GM19043 (cell line): Measurements from ENCODE around the gene NPIPA3.
"Not testable (repeated sequence)": the region's sequence is repeated elsewhere in the genome, so short reads cannot be mapped to it uniquely, and the experiment has no call there.

Experiments
- ATAC-seq: cut with Tn5 transposase; IDR thresholded peaks from one replicate; pipeline ENCODE4 v1.9.1; 2021; ENCODE audit warnings: low read depth; ENCODE audit not compliant: unreplicated experiment

The NPIPA3 gene

GRCh38 chr16:14703156-14704011, at the start of gene NPIPA3:
NPIPA3 (plus strand) TSS chr16:14703411; CDS start chr16:14708944, 5,533 bp downstream.
- peak; percentile 98 for ATAC-seq

GRCh38 chr16:14658063-14658462, 45.1 kb upstream of the NPIPA3 start:
- ATAC-seq: peak; percentile 82

DNA sequence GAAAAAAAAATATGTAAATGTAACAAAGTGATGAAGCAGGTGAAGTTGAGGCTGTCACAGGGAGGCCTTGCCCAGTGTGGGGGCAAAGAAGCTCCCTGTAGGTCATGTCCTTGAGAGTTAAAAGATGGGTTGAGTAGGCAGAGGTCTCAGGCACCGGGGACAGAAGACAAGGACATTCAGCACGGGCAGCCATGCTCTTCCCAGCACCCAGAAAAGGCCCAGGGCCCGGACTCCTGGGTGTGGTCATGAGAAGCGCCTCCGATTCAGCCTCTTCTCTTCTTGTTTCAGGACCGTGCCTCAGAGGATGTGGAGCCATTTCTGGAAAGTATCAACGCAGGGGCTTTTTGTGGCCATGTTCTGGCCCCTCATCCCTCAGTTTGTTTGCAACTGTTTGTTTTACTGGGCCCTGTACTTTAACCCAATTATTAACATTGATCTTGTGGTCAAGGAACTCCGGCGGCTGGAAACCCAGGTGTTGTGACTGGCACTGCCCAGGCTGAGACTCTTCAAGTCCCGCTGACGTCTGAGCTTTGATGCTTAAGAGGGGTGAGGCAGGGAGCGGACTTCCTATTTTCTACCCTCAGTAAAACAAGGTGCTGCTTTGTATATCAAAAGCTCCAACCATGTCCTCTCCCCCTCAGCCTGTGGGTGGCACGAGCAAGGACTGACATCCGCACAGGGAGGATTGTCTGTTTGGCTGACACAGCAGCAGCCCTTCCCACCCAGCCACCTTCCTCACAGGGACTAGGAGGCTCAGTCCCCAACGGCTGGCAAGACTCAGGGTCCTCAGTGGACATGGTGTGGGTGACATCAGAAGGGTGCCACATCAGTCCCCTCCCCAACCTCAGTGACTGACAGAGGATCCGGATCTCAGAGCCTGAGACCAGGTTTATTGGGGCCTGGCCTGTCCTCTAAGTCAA, 35.6 kb upstream of the NPIPA3 start:
- no peak for ATAC-seq

DNA sequence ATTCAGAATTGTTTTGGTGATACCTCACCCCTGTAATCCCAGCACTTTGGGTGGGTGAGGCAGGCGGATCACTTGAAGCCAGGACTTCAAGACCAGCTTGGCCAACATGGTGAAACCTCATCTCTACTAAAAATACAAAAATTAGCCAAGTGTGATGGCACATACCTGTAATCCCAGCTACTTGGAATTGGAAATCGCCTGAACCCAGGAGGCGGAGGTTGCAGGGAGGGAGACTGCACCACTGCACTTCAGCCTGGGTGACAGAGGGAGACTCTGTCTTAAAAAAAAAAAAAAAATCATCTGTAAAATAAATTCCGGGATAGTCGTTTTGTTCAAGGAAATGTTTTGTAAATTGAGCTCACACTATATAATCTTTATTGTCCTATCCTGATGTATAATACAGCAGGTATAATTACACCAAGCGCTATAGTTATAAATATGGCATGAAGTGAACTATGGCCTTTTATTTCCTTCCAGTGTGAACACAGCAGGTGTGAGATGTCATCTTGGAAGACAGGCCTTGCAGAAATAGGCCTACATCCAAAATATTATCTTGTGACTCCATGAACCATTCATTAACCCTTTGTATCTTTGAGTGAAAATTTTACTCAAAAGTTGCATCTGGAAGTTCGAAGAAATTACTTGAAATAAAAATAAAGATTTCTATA, 34.5 kb upstream of the NPIPA3 start:
- no peak for ATAC-seq

DNA sequence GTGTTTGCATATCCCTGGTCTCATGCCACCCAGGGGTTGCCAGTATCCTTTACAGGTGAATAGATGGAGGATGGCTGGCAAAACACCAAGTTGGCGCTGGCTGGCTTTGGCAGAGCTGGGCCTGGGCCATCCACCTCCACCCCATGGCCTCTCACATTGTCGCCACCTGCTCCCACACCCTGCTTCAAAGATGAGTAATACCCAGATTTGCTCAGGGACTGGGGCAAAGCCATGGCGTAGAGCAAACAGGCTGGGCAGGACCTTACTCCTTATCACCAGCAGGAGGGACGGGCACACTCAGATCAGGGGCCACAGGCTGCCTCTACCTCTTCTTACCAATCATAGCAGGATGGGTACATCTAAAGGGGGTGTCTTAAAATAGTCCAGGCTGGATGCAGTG, 33.4 kb upstream of the NPIPA3 start:
- ATAC-seq: no peak

GRCh38 chr16:14672403-14672971, 30.7 kb upstream of the NPIPA3 start:
- no peak for ATAC-seq

DNA sequence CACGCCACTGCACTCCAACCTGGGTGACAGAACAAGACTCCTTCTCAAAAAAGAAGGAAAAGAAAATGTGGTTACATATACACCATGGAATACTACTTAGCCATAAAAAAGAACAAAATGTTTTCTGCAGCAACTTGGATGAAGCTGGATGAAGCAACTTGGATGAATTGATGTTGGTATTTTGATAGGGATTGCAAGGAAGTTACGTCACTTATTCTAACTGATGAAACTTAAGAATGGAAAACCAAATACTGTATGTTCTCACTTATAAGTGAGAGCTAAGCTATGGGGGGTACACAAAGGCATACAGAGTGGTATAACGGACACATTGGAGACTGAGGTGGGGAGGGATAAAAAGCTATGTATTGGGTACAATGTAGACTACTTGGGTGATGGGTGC, 26.6 kb upstream of the NPIPA3 start:
- no peak for ATAC-seq

GRCh38 chr16:14677627-14678026, 25.6 kb upstream of the NPIPA3 start:
- ATAC-seq: no peak

GRCh38 chr16:14678748-14679497, 24.3 kb upstream of the NPIPA3 start:
- ATAC-seq: no peak

- not testable (repeated sequence) for ATAC-seq
These were observed 22.8 kb upstream of the NPIPA3 start for GRCh38 chr16:14680396-14680795.

DNA sequence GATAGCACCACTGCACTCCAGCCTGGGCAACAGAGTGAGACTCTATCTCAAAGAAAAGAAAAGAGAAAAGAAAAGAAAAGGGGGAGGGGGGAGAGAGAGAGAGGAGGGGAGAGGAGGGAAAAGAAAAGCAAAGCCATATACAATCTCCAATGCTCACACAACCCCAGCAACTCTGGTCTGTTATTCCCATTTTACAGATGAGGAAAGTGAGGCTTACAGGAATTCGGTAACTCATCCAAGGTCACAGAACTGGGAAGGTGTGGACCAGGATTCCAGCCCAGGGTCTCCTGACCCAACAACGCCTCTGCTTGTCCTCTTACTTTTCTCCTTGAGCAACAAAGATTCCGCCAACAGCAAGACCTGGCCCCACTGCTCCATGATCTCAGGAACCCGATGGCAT, 22.1 kb upstream of the NPIPA3 start:
- ATAC-seq: no peak

GRCh38 chr16:14682121-14682520, 21.1 kb upstream of the NPIPA3 start:
- ATAC-seq: no peak

GRCh38 chr16:14685870-14686793, 17.1 kb upstream of the NPIPA3 start:
- ATAC-seq: not testable (repeated sequence)

DNA sequence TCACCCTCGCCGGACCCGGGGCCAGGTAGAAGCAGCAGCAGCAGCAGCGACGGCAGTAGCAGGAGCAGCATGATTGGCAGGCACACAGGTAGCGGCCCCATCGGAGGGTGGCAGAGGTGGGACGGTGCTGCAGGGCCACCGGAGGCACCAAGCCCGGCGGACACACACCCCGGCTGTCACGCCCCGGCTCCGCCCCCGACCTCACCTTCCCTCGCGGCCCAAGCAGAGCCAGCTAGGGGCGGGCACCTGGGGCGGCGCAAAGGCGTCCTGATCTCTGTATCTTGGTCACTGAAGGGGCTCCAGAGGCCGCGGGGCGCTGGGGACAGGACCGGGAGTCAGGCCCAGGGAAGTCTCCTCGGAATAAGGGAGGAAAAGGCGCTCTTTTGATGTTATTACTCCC, 9.1 kb upstream of the NPIPA3 start, which contains the start of gene PLA2G10:
PLA2G10 (minus strand) TSS at position 180 of the 400 bp plus-strand sequence; CDS start at position 101, 79 bp downstream.
- ATAC-seq: not testable (repeated sequence)

DNA sequence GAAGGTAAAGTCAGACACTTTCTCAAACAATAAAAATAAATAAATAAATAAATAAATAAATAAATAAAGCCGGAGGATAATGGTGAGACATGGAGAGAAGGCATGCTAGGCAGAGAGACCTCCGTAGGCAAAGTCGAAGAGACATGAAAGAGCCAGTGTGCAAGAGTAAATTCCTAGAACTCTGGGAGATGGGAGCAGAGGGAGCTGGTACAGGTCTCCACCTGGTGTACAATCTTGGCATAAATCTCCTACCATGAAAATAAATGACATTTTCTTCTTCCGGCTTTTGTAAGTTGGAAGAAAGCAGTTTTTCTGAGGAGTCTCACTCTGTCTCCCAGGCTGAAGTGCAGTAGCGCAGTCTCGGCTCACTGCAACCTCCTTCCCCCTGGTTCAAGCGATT, 1.4 kb upstream of the NPIPA3 start:
- not testable (repeated sequence) for ATAC-seq

DNA sequence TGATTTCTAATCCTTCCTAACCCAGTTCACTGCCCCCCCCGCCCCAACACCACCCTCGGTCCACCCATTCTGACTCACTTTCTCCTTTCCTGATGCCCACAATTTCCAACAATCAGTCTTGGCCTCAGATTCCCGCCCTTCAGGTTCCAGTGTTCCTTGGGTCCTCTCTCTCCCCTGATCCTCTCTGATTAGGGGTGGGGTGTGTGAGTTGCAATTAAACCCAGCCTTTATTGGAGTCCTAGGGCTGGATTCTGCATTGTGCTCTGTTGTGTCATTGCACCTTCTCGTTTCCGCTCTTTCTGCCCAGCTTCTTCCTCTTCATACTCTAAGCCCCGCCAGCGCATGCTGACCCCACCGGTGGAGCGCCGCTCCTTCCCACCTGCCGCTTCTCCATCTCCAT, 539 bp upstream of the NPIPA3 start:
- ATAC-seq: not testable (repeated sequence)

- ATAC-seq: not testable (repeated sequence)
These were observed 30.0 kb downstream of the NPIPA3 start for GRCh38 chr16:14733233-14733632.

DNA sequence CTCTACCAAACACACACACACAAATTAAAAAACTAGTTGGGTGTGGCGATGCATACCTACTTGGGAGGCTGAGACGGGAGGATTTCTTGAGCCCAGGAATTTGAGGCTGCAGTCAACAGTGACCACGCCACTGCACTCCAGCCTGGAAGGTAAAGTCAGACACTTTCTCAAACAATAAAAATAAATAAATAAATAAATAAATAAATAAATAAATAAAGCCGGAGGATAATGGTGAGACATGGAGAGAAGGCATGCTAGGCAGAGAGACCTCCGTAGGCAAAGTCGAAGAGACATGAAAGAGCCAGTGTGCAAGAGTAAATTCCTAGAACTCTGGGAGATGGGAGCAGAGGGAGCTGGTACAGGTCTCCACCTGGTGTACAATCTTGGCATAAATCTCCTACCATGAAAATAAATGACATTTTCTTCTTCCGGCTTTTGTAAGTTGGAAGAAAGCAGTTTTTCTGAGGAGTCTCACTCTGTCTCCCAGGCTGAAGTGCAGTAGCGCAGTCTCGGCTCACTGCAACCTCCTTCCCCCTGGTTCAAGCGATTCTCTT, 37.7 kb downstream of the NPIPA3 start:
- not testable (repeated sequence) for ATAC-seq
